K562 (cell line): ENCODE results near the gene TBC1D20. TPM values are rescaled to one million over a fixed set of nuclear protein-coding genes. Genes with fewer than 3 reads are reported as not detected.

Experiments
- BRCA1 ChIP-seq, 2 experiments: fragments of 450-650 bp in 1 of 2; sonication (generic) in 1 of 2; formaldehyde crosslinking in 1 of 2; IDR thresholded peaks; 2 replicates each; pipeline versions ENCODE4 v1.5.0 to v1.6.1; 2017 to 2020; ENCODE audit warnings: mild to moderate bottlenecking in 1 of 2, missing genetic modification reagents in 1 of 2
- CREBBP ChIP-seq: IDR thresholded peaks from one replicate; pipeline ENCODE4 v1.6.1; 2012; ENCODE audit warnings: low read depth, mild to moderate bottlenecking, control low read depth, inconsistent platforms, low read length
- GATAD2A ChIP-seq: fragments of 450-650 bp; IDR thresholded peaks from 2 replicates; pipeline ENCODE4 v1.6.1; 2017
- PHB ChIP-seq: fragments of 250-450 bp; sonication (Bioruptor Pico); IDR thresholded peaks from 2 replicates; pipeline ENCODE4 v1.5.0; 2021
- POLR2A ChIP-seq: fragments of 450-650 bp; conservative IDR thresholded peaks from 2 replicates; pipeline ENCODE4 v1.6.1; 2016
- PYGO2 ChIP-seq: fragments of 450-650 bp; IDR thresholded peaks from 2 replicates; pipeline ENCODE4 v1.6.1; 2016; ENCODE audit warnings: mild to moderate bottlenecking, missing genetic modification characterization, moderate library complexity, missing compliant biosample characterization
- RAD21 ChIP-seq, 2 experiments: fragments of 250-450 bp in 1 of 2; fragments of 450-650 bp in 1 of 2; sonication (Bioruptor Pico) in 1 of 2; formaldehyde crosslinking in 1 of 2; IDR thresholded peaks in 1 of 2; conservative IDR thresholded peaks in 1 of 2; 2 replicates each; pipeline versions ENCODE4 v1.4.0 to v1.8.0; 2020 to 2022; ENCODE audit warnings: mild to moderate bottlenecking in 2 of 2, moderate library complexity in 1 of 2
- RBM22 ChIP-seq: fragments of 200-400 bp; formaldehyde crosslinking; IDR thresholded peaks from 2 replicates; pipeline ENCODE4 v1.6.1; 2018; ENCODE audit warnings: low read length, low read depth; ENCODE audit not compliant: poor library complexity, severe bottlenecking
- RBM34 ChIP-seq: fragments of 200-400 bp; formaldehyde crosslinking; IDR thresholded peaks from 2 replicates; pipeline ENCODE4 v1.6.1; 2018; ENCODE audit warnings: low read length, borderline replicate concordance; ENCODE audit not compliant: insufficient read depth
- TBL1XR1 ChIP-seq, 2 experiments: IDR thresholded peaks; 2 replicates each; pipeline ENCODE4 v1.6.1; 2012; ENCODE audit warnings: improper control_type of control experiment in 2 of 2, low read length in 2 of 2, mild to moderate bottlenecking in 1 of 2
- ZNF561 ChIP-seq: fragments of 450-650 bp; formaldehyde crosslinking; conservative IDR thresholded peaks from 2 replicates; pipeline ENCODE4 v1.4.0; 2020; ENCODE audit warnings: mild to moderate bottlenecking, moderate library complexity
- ZNF780A ChIP-seq: fragments of 250-450 bp; sonication (Bioruptor Pico); IDR thresholded peaks from 2 replicates; pipeline ENCODE4 v1.5.0; 2021; ENCODE audit warnings: mild to moderate bottlenecking
- polyA plus RNA-seq, 8 experiments: library from polyadenylated mRNA; depleted of rRNA in 4 of 8; stranded (reverse) in 5 of 8; unstranded in 3 of 8; fragments of >200 nt; fragmentation: Nextera tagmentation in 2 of 8; fragmentation: Illumina TruSeq in 1 of 8; extraction: Ambion mirVana in 2 of 8; extraction: Trizol in 1 of 8; gene quantifications; 2 replicates each; pipeline versions ENCODE4 v1.2.1 to v1.2.3, GENCODE V29; 2011 to 2014; ENCODE audit warnings: inconsistent platforms in 1 of 8, missing spikeins in 1 of 8
- total RNA-seq, 7 experiments: library from RNA; depleted of rRNA in 6 of 7; stranded (reverse); fragments of >200 nt in 6 of 7; fragmentation: Illumina TruSeq in 2 of 7; extraction: Trizol in 2 of 7; gene quantifications; 2 replicates each; pipeline versions ENCODE4 v1.2.1 to v1.2.3, GENCODE V29; 2011 to 2021; ENCODE audit warnings: low replicate concordance in 1 of 7
- TF ChIP-seq, protein P1 (sequence below): fragments of 450-650 bp; IDR thresholded peaks from 2 replicates; pipeline ENCODE4 v1.6.1; 2016; ENCODE audit warnings: low read depth
- TF ChIP-seq, protein P2 (sequence below): sonication (generic); formaldehyde crosslinking; IDR thresholded peaks from 2 replicates; pipeline ENCODE4 v1.8.1; 2023; ENCODE audit warnings: mild to moderate bottlenecking, missing genetic modification reagents
- TF ChIP-seq, protein P3 (sequence below): fragments of 250-450 bp; sonication (Bioruptor Pico); IDR thresholded peaks from 2 replicates; pipeline ENCODE4 v1.9.0; 2021; ENCODE audit warnings: mild to moderate bottlenecking

The TBC1D20 gene
- total and polyA plus RNA-seq, 9 of the 15 experiments (the other 6 are each of a cell fraction or from before 2014, with no cell fraction given), result 7.0 to 25.3 (median 15.1) TPM

DNA sequence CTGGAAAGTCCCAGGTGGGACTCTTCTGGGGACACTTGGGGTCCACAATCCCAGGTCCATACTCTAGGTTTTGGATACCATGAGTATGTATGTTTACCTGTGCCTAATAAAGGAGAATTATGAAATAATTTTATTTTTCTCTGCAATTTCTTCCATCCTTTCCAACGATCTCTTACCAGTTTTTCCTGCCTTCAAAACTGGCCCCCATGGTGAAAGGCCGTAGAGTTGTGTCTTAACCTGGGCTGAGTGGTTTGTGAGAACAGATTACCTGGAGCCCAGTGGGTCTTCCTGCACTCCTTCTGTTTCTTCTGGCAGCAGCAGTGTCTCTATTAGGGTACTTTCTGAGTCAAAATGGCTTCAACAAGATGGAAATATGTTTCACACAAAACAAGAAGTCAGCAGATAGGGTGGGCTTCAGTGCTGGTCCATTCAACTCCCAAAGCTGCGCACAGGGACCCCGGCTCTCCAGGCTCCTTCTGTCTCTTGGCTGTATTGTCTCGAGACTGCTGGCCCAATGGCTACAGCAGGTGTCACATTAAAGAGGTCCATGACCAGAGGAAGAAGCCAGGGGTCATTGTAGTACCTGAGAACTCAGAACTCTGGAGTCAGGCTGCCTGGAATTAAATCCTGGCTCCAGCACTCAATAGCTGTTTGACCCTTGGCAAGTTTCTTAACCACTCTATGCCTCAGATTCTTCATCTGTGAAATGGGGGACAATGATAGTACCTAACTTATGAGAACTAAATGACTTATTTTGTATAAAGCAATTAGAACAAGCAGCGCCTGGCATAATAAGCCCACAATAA lies 64.7 kb downstream of the TBC1D20 start (continued):
- TF ChIP-seq RAD21 (CRISPR knock-in tag; conservative IDR thresholded peaks at IDR 0.05 in 1 of 2, IDR thresholded peaks at IDR 0.05 in 1 of 2) (no peak), ZNF780A (CRISPR knock-in tag) (no peak), PHB (no peak), BRCA1 (IDR thresholded peaks at IDR 0.05) (no peak), BRCA1 (CRISPR knock-in tag; IDR thresholded peaks at IDR 0.05) (no peak), POLR2A (0 out of 2 replicates have a peak, but pooled peaks have one; percentile 40), RBM34 (no peak), TBL1XR1 (IDR thresholded peaks at IDR 0.05; ENCODE audit: low read length in 2 of 2) (no peak), ZNF561 (no peak), CREBBP (no peak), GATAD2A (no peak), PYGO2 (tag) (no peak), RBM22 (no peak)
- TF ChIP-seq, protein P1, sequence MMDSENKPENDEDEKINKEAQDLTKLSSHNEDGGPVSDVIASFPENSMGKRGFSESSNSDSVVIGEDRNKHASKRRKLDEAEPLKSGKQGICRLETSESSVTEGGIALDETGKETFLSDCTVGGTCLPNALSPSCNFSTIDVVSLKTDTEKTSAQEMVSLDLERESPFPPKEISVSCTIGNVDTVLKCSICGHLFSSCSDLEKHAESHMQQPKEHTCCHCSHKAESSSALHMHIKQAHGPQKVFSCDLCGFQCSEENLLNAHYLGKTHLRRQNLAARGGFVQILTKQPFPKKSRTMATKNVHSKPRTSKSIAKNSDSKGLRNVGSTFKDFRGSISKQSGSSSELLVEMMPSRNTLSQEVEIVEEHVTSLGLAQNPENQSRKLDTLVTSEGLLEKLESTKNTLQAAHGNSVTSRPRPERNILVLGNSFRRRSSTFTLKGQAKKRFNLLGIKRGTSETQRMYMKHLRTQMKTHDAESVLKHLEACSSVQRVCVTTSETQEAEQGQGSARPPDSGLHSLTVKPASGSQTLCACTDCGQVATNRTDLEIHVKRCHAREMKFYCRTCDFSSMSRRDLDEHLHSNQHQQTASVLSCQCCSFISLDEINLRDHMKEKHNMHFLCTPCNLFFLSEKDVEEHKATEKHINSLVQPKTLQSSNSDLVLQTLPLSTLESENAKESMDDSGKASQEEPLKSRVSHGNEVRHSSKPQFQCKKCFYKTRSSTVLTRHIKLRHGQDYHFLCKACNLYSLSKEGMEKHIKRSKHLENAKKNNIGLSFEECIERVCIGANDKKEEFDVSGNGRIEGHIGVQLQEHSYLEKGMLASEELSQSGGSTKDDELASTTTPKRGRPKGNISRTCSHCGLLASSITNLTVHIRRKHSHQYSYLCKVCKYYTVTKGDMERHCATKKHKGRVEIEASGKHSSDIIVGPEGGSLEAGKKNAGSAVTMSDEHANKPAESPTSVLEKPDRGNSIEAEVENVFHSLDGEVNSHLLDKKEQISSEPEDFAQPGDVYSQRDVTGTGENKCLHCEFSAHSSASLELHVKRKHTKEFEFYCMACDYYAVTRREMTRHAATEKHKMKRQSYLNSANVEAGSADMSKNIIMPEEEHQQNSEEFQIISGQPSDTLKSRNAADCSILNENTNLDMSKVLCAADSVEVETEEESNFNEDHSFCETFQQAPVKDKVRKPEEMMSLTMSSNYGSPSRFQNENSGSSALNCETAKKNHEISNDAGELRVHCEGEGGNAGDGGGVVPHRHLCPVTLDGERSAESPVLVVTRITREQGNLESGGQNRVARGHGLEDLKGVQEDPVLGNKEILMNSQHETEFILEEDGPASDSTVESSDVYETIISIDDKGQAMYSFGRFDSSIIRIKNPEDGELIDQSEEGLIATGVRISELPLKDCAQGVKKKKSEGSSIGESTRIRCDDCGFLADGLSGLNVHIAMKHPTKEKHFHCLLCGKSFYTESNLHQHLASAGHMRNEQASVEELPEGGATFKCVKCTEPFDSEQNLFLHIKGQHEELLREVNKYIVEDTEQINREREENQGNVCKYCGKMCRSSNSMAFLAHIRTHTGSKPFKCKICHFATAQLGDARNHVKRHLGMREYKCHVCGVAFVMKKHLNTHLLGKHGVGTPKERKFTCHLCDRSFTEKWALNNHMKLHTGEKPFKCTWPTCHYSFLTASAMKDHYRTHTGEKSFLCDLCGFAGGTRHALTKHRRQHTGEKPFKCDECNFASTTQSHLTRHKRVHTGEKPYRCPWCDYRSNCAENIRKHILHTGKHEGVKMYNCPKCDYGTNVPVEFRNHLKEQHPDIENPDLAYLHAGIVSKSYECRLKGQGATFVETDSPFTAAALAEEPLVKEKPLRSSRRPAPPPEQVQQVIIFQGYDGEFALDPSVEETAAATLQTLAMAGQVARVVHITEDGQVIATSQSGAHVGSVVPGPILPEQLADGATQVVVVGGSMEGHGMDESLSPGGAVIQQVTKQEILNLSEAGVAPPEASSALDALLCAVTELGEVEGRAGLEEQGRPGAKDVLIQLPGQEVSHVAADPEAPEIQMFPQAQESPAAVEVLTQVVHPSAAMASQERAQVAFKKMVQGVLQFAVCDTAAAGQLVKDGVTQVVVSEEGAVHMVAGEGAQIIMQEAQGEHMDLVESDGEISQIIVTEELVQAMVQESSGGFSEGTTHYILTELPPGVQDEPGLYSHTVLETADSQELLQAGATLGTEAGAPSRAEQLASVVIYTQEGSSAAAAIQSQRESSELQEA, result no peak
- TF ChIP-seq, protein P2, sequence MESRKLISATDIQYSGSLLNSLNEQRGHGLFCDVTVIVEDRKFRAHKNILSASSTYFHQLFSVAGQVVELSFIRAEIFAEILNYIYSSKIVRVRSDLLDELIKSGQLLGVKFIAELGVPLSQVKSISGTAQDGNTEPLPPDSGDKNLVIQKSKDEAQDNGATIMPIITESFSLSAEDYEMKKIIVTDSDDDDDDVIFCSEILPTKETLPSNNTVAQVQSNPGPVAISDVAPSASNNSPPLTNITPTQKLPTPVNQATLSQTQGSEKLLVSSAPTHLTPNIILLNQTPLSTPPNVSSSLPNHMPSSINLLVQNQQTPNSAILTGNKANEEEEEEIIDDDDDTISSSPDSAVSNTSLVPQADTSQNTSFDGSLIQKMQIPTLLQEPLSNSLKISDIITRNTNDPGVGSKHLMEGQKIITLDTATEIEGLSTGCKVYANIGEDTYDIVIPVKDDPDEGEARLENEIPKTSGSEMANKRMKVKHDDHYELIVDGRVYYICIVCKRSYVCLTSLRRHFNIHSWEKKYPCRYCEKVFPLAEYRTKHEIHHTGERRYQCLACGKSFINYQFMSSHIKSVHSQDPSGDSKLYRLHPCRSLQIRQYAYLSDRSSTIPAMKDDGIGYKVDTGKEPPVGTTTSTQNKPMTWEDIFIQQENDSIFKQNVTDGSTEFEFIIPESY, result no peak
- TF ChIP-seq, protein P3, sequence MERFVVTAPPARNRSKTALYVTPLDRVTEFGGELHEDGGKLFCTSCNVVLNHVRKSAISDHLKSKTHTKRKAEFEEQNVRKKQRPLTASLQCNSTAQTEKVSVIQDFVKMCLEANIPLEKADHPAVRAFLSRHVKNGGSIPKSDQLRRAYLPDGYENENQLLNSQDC (CRISPR knock-in tag), result no peak
